Loucy (cell line): Measurements from ENCODE around the gene PCNT.

Experiments
- H2AFZ ChIP-seq: fragments of 200-600 bp; sonication (generic); 2 replicates; pipeline ENCODE4 v1.6.0; 2016; ENCODE audit warnings: antibody characterized with exemption, mild to moderate bottlenecking, low read length, moderate library complexity
- H3F3A ChIP-seq: fragments of 200-600 bp; 2 replicates; pipeline ENCODE4 v1.6.0; 2016; ENCODE audit warnings: antibody characterized with exemption, low read depth, mild to moderate bottlenecking
- H3K27me3 ChIP-seq: fragments of 200-600 bp; sonication (generic); 2 replicates; pipeline ENCODE4 v1.6.1; 2014; ENCODE audit warnings: low read length, mild to moderate bottlenecking; ENCODE audit not compliant: insufficient read depth, poor library complexity, severe bottlenecking
- H3K36me3 ChIP-seq: fragments of 200-600 bp; sonication (generic); 2 replicates; pipeline ENCODE4 v1.6.1; 2016; ENCODE audit warnings: low read length; ENCODE audit not compliant: insufficient read depth
- H3K4me1 ChIP-seq: fragments of 200-600 bp; sonication (generic); 2 replicates; pipeline ENCODE4 v1.5.1; 2014; ENCODE audit warnings: low read length, mild to moderate bottlenecking; ENCODE audit not compliant: insufficient read depth, poor library complexity, severe bottlenecking
- H3K4me2 ChIP-seq: fragments of 200-600 bp; sonication (generic); 2 replicates; pipeline ENCODE4 v1.6.0; 2014; ENCODE audit warnings: antibody characterized with exemption, low read length, low read depth, mild to moderate bottlenecking; ENCODE audit not compliant: poor library complexity, severe bottlenecking
- H3K4me3 ChIP-seq: fragments of 200-600 bp; sonication (generic); 2 replicates; pipeline ENCODE4 v1.5.1; 2014; ENCODE audit warnings: low read length, mild to moderate bottlenecking, mixed read lengths; ENCODE audit not compliant: poor library complexity, severe bottlenecking
- H3K79me2 ChIP-seq: fragments of 200-600 bp; sonication (generic); 2 replicates; pipeline ENCODE4 v1.6.1; 2014; ENCODE audit warnings: low read length; ENCODE audit not compliant: insufficient read depth
- H3K9ac ChIP-seq: fragments of 200-600 bp; sonication (generic); 2 replicates; pipeline ENCODE4 v1.6.0; 2014; ENCODE audit warnings: mild to moderate bottlenecking, low read depth, low read length, moderate library complexity; ENCODE audit not compliant: poor library complexity, severe bottlenecking
- H3K9me2 ChIP-seq: fragments of 200-600 bp; sonication (generic); replicated peaks from 2 replicates; pipeline ENCODE4 v1.6.1; 2016; ENCODE audit warnings: low read depth, low read length, mixed read lengths
- H3K9me3 ChIP-seq: fragments of 200-600 bp; sonication (generic); 2 replicates; pipeline ENCODE4 v1.6.1; 2014; ENCODE audit warnings: mild to moderate bottlenecking, antibody characterized with exemption, low read length, low read depth; ENCODE audit not compliant: insufficient read depth
- H4K20me1 ChIP-seq: fragments of 200-600 bp; sonication (generic); 2 replicates; pipeline ENCODE4 v1.6.0; 2014; ENCODE audit warnings: antibody characterized with exemption, low read length, mild to moderate bottlenecking; ENCODE audit not compliant: insufficient read depth, poor library complexity, severe bottlenecking
- CTCF ChIP-seq: fragments of 200-600 bp; sonication (generic); conservative IDR thresholded peaks from 2 replicates; pipeline ENCODE4 v1.5.1; 2014; ENCODE audit warnings: mild to moderate bottlenecking, antibody characterized with exemption, low read length
- EZH2phosphoT487 ChIP-seq: fragments of 200-600 bp; IDR thresholded peaks from 2 replicates; pipeline ENCODE4 v1.6.1; 2018; ENCODE audit warnings: antibody characterized with exemption, mild to moderate bottlenecking, moderate library complexity, borderline replicate concordance

Gene PCNT

GRCh38 chr21:46286648-46287002, 37.3 kb upstream of the PCNT start:
- H3K9ac ChIP-seq, result peak overlapping the region; percentile 82
- H3F3A ChIP-seq, result 0 out of 2 replicates have a peak, but pooled peaks cover 2% of the 10 kb centered on the region
- no peaks in the 10 kb centered on the region for H3K9me3 ChIP-seq
- peak overlapping the region; percentile 80 for H2AFZ ChIP-seq
- peaks cover 35% of the 10 kb centered on the region for H4K20me1 ChIP-seq
- H3K27me3 ChIP-seq, result no peaks in the 10 kb centered on the region
- no peaks in the 10 kb centered on the region for H3K36me3 ChIP-seq
- H3K9me2 ChIP-seq, result no peaks in the 10 kb centered on the region
- H3K4me1 ChIP-seq, result peaks cover 43% of the 10 kb centered on the region
- peaks cover 45% of the 10 kb centered on the region for H3K79me2 ChIP-seq
- TF ChIP-seq CTCF (no peak; the same call in 1 of the 2 replicates), EZH2phosphoT487 (no peak)
- H3K4me3 ChIP-seq, result peak overlapping the region; percentile 76
- H3K4me2 ChIP-seq, result peak overlapping the region; percentile 90

GRCh38 chr21:46287541-46287940, 36.4 kb upstream of the PCNT start:
- H3K9ac ChIP-seq, result peak overlapping the region; percentile 82
- H3K27me3 ChIP-seq, result no peaks in the 10 kb centered on the region
- no peak overlapping the region for H2AFZ ChIP-seq
- H3K36me3 ChIP-seq, result no peaks in the 10 kb centered on the region
- H4K20me1 ChIP-seq, result peaks cover 28% of the 10 kb centered on the region
- TF ChIP-seq CTCF (no peak), EZH2phosphoT487 (no peak)
- peaks cover 37% of the 10 kb centered on the region for H3K79me2 ChIP-seq
- H3K4me2 ChIP-seq, result peak overlapping the region; percentile 90
- H3K4me1 ChIP-seq, result peaks cover 40% of the 10 kb centered on the region
- no peaks in the 10 kb centered on the region for H3K9me3 ChIP-seq
- 0 out of 2 replicates have a peak, but pooled peaks cover 2% of the 10 kb centered on the region for H3F3A ChIP-seq
- peak overlapping the region; percentile 76 for H3K4me3 ChIP-seq
- H3K9me2 ChIP-seq, result no peaks in the 10 kb centered on the region

GRCh38 chr21:46289655-46290179, 34.2 kb upstream of the PCNT start:
- Histone ChIP-seq H3K4me3 (no peak overlapping the region), H3K4me2 (no peak overlapping the region), H4K20me1 (peaks cover 9% of the 10 kb centered on the region)

More at GRCh38 chr21:46289655-46290179, 34.2 kb upstream of the PCNT start:
- Histone ChIP-seq H3K9me2 (no peaks in the 10 kb centered on the region), H3K9me3 (no peaks in the 10 kb centered on the region), H3K4me1 (peaks cover 24% of the 10 kb centered on the region), H3K36me3 (no peaks in the 10 kb centered on the region), H3K79me2 (peaks cover 16% of the 10 kb centered on the region), H3K9ac (no peak overlapping the region), H3K27me3 (no peaks in the 10 kb centered on the region), H2AFZ (no peak overlapping the region), H3F3A (0 out of 2 replicates have a peak, but pooled peaks cover 2% of the 10 kb centered on the region)
- TF ChIP-seq EZH2phosphoT487 (no peak), CTCF (no peak)
